Activated naive CD8-positive, alpha-beta T cell (primary cell): ENCODE results near the gene PCGF1.
"Not testable (repeated sequence)": the region's sequence is repeated elsewhere in the genome, so short reads cannot be mapped to it uniquely, and the experiment has no call there.

Experiments used
- H3K27ac Mint-ChIP-seq: one replicate; pipeline ENCODE4 v1.8.0; 2021; ENCODE audit warnings: mixed read lengths
- H3K27me3 Mint-ChIP-seq: one replicate; pipeline ENCODE4 v1.8.0; 2021; ENCODE audit warnings: mixed read lengths
- H3K36me3 Mint-ChIP-seq: one replicate; pipeline ENCODE4 v1.8.0; 2021; ENCODE audit warnings: mixed read lengths
- H3K4me1 Mint-ChIP-seq: one replicate; pipeline ENCODE4 v1.8.0; 2021; ENCODE audit warnings: low read depth, mixed read lengths
- H3K4me3 Mint-ChIP-seq: one replicate; pipeline ENCODE4 v1.8.0; 2021; ENCODE audit warnings: mild to moderate bottlenecking, mixed read lengths
- H3K9me3 Mint-ChIP-seq: one replicate; pipeline ENCODE4 v1.8.0; 2021; ENCODE audit warnings: low read depth, mixed read lengths

PCGF1 gene

GRCh38 chr2:74500578-74500946, 6.9 kb downstream of the PCGF1 start:
- Mint-ChIP-seq H3K27ac (no peak overlapping the region), H3K9me3 (no peaks in the 10 kb centered on the region), H3K4me1 (peaks cover 42% of the 10 kb centered on the region), H3K36me3 (peaks cover 13% of the 10 kb centered on the region), H3K4me3 (no peak overlapping the region), H3K27me3 (peaks cover 22% of the 10 kb centered on the region)

GRCh38 chr2:74499940-74500577, 7.4 kb downstream of the PCGF1 start:
- Mint-ChIP-seq H3K27ac (no peak overlapping the region), H3K4me3 (peak overlapping the region; percentile 15), H3K27me3 (peaks cover 18% of the 10 kb centered on the region), H3K36me3 (peaks cover 11% of the 10 kb centered on the region), H3K4me1 (peaks cover 40% of the 10 kb centered on the region), H3K9me3 (no peaks in the 10 kb centered on the region)

- H3K36me3 Mint-ChIP-seq, result peaks cover 4% of the 10 kb centered on the region
- peak within 1 kb of the TSS; percentile 91 for H3K4me3 Mint-ChIP-seq
- H3K27ac Mint-ChIP-seq, result peak within 1 kb of the TSS; percentile 66
- H3K27me3 Mint-ChIP-seq, result peaks cover 13% of the 10 kb centered on the region
- peaks cover 35% of the 10 kb centered on the region for H3K4me1 Mint-ChIP-seq
- no peaks in the 10 kb centered on the region for H3K9me3 Mint-ChIP-seq
Measured at GRCh38 chr2:74499267-74499939, 8.1 kb downstream of the PCGF1 start, which contains the start of gene LBX2. Gene LBX2, minus strand, starts transcription at chr2:74499603. Its CDS starts 66 bp downstream, at chr2:74499537.

GRCh38 chr2:74498500-74499266, 8.8 kb downstream of the PCGF1 start:
- peaks cover 8% of the 10 kb centered on the region for H3K36me3 Mint-ChIP-seq
- H3K4me1 Mint-ChIP-seq, result peaks cover 30% of the 10 kb centered on the region
- H3K27me3 Mint-ChIP-seq, result peaks cover 11% of the 10 kb centered on the region
- peak overlapping the region; percentile 66 for H3K27ac Mint-ChIP-seq
- H3K4me3 Mint-ChIP-seq, result peak overlapping the region; percentile 91
- no peaks in the 10 kb centered on the region for H3K9me3 Mint-ChIP-seq

GRCh38 chr2:74497777-74498499, 9.6 kb downstream of the PCGF1 start:
- H3K27me3 Mint-ChIP-seq, result peaks cover 11% of the 10 kb centered on the region
- H3K4me1 Mint-ChIP-seq, result peaks cover 26% of the 10 kb centered on the region
- H3K4me3 Mint-ChIP-seq, result peak overlapping the region; percentile 91
- H3K36me3 Mint-ChIP-seq, result peaks cover 9% of the 10 kb centered on the region
- H3K9me3 Mint-ChIP-seq, result no peaks in the 10 kb centered on the region
- H3K27ac Mint-ChIP-seq, result peak overlapping the region; percentile 66

GRCh38 chr2:74496997-74497776, 10.3 kb downstream of the PCGF1 start:
- peaks cover 11% of the 10 kb centered on the region for H3K27me3 Mint-ChIP-seq
- peaks cover 9% of the 10 kb centered on the region for H3K36me3 Mint-ChIP-seq
- no peak overlapping the region for H3K27ac Mint-ChIP-seq
- H3K4me1 Mint-ChIP-seq, result peaks cover 20% of the 10 kb centered on the region
- no peaks in the 10 kb centered on the region for H3K9me3 Mint-ChIP-seq
- H3K4me3 Mint-ChIP-seq, result peak overlapping the region; percentile 91

- Mint-ChIP-seq H3K27me3 (peaks cover 4% of the 10 kb centered on the region), H3K4me1 (peaks cover 14% of the 10 kb centered on the region), H3K27ac (no peak overlapping the region), H3K36me3 (peaks cover 10% of the 10 kb centered on the region), H3K4me3 (no peak overlapping the region), H3K9me3 (no peaks in the 10 kb centered on the region)
Measured at GRCh38 chr2:74495440-74495839, 12.1 kb downstream of the PCGF1 start.

- no peaks in the 10 kb centered on the region for H3K9me3 Mint-ChIP-seq
- H3K27ac Mint-ChIP-seq, result no peak overlapping the region
- H3K4me1 Mint-ChIP-seq, result peaks cover 7% of the 10 kb centered on the region
- H3K4me3 Mint-ChIP-seq, result no peak overlapping the region
- H3K27me3 Mint-ChIP-seq, result no peaks in the 10 kb centered on the region
- peaks cover 15% of the 10 kb centered on the region for H3K36me3 Mint-ChIP-seq
Measured at GRCh38 chr2:74493546-74493945, 13.9 kb downstream of the PCGF1 start.

- H3K9me3 Mint-ChIP-seq, result no peaks in the 10 kb centered on the region
- H3K4me1 Mint-ChIP-seq, result peaks cover under 1% of the 10 kb centered on the region
- H3K4me3 Mint-ChIP-seq, result no peak overlapping the region
- H3K27me3 Mint-ChIP-seq, result no peaks in the 10 kb centered on the region
- no peak overlapping the region for H3K27ac Mint-ChIP-seq
- peaks cover 15% of the 10 kb centered on the region for H3K36me3 Mint-ChIP-seq
Measured at GRCh38 chr2:74491648-74492544, 15.6 kb downstream of the PCGF1 start.

GRCh38 chr2:74489906-74490305, 17.6 kb downstream of the PCGF1 start:
- Mint-ChIP-seq H3K4me1 (peaks cover 6% of the 10 kb centered on the region), H3K9me3 (no peaks in the 10 kb centered on the region), H3K27me3 (no peaks in the 10 kb centered on the region), H3K27ac (no peak overlapping the region), H3K36me3 (peaks cover 15% of the 10 kb centered on the region), H3K4me3 (no peak overlapping the region)

GRCh38 chr2:74488643-74489481, 18.6 kb downstream of the PCGF1 start:
- peaks cover 11% of the 10 kb centered on the region for H3K36me3 Mint-ChIP-seq
- peaks cover 8% of the 10 kb centered on the region for H3K4me1 Mint-ChIP-seq
- no peaks in the 10 kb centered on the region for H3K9me3 Mint-ChIP-seq
- no peak overlapping the region for H3K27ac Mint-ChIP-seq
- H3K27me3 Mint-ChIP-seq, result no peaks in the 10 kb centered on the region
- no peak overlapping the region for H3K4me3 Mint-ChIP-seq

GRCh38 chr2:74486141-74486540, 21.4 kb downstream of the PCGF1 start:
- Mint-ChIP-seq H3K9me3 (no peaks in the 10 kb centered on the region), H3K4me3 (no peak overlapping the region), H3K27ac (no peak overlapping the region), H3K4me1 (peaks cover 22% of the 10 kb centered on the region), H3K36me3 (peaks cover 8% of the 10 kb centered on the region), H3K27me3 (no peaks in the 10 kb centered on the region)

- Mint-ChIP-seq H3K4me3 (peak overlapping the region; percentile 99), H3K4me1 (peaks cover 38% of the 10 kb centered on the region)
- H3K27me3 Mint-ChIP-seq, H3K9me3 Mint-ChIP-seq, H3K27ac Mint-ChIP-seq, H3K36me3 Mint-ChIP-seq: not testable (repeated sequence)
Measured at GRCh38 chr2:74483675-74484164, 23.8 kb downstream of the PCGF1 start.
